ENCODE measurements around the gene CRELD2.

CRELD2 gene

GRCh38 chr22:49954991-49955580, 36.7 kb downstream of the CRELD2 start:
- 0 out of 2 replicates have a peak, but pooled peaks cover 6% of the 10 kb centered on the region for H3K27me3 ChIP-seq (ENCODE audit: insufficient read depth, low read length)

GRCh38 chr22:49955581-49956417, 37.4 kb downstream of the CRELD2 start:
- Histone ChIP-seq H2AFZ (ENCODE audit: low read length) (no peak overlapping the region), H3K36me3 (ENCODE audit: insufficient read depth, low read length) (no peaks in the 10 kb centered on the region), H4K20me1 (ENCODE audit: insufficient read depth, low read length) (no peaks in the 10 kb centered on the region), H3K4me3 (ENCODE audit: low read depth, low read length, poor library complexity, severe bottlenecking) (no peak overlapping the region), H3K79me2 (ENCODE audit: insufficient read depth, low read length) (no peaks in the 10 kb centered on the region), H3K9me3 (ENCODE audit: low read length) (no peaks in the 10 kb centered on the region), H3K4me2 (ENCODE audit: low read length) (no peak overlapping the region), H3K4me1 (ENCODE audit: insufficient read depth, low read length, severe bottlenecking) (peaks cover 9% of the 10 kb centered on the region), H3K9me2 (ENCODE audit: low read depth, low read length) (no peaks in the 10 kb centered on the region), H3F3A (ENCODE audit: insufficient read depth, low read length) (no peaks in the 10 kb centered on the region), H3K27me3 (ENCODE audit: insufficient read depth, low read length) (0 out of 2 replicates have a peak, but pooled peaks cover 6% of the 10 kb centered on the region), H3K27ac (ENCODE audit: low read depth, low read length, poor library complexity, severe bottlenecking) (no peak overlapping the region), H3K9ac (ENCODE audit: low read length) (no peak overlapping the region)
- TF ChIP-seq CTCF (IDR thresholded peaks at IDR 0.05; ENCODE audit: low read length): no peak

More at GRCh38 chr22:49954991-49955580, 36.7 kb downstream of the CRELD2 start:
- no peaks in the 10 kb centered on the region for H3K9me2 ChIP-seq (ENCODE audit: low read depth, low read length)
- H3K9ac ChIP-seq (ENCODE audit: low read length): no peak overlapping the region
- no peak overlapping the region for H2AFZ ChIP-seq (ENCODE audit: low read length)
- H3K9me3 ChIP-seq (ENCODE audit: low read length): no peaks in the 10 kb centered on the region
- H3K27ac ChIP-seq (ENCODE audit: low read depth, low read length, poor library complexity, severe bottlenecking): no peak overlapping the region
- no peak overlapping the region for H3K4me3 ChIP-seq (ENCODE audit: low read depth, low read length, poor library complexity, severe bottlenecking)
- peaks cover 8% of the 10 kb centered on the region for H3K4me1 ChIP-seq (ENCODE audit: insufficient read depth, low read length, severe bottlenecking)
- no peak overlapping the region for H3K4me2 ChIP-seq (ENCODE audit: low read length)
- no peaks in the 10 kb centered on the region for H3K36me3 ChIP-seq (ENCODE audit: insufficient read depth, low read length)
- H4K20me1 ChIP-seq (ENCODE audit: insufficient read depth, low read length): no peaks in the 10 kb centered on the region
- no peaks in the 10 kb centered on the region for H3K79me2 ChIP-seq (ENCODE audit: insufficient read depth, low read length)
- TF ChIP-seq EZH2 (IDR thresholded peaks at IDR 0.05; ENCODE audit: borderline replicate concordance, low read length) (no peak), CTCF (IDR thresholded peaks at IDR 0.05; ENCODE audit: low read length) (no peak)
- H3F3A ChIP-seq (ENCODE audit: insufficient read depth, low read length): no peaks in the 10 kb centered on the region

- H2AFZ ChIP-seq (ENCODE audit: low read length): no peak overlapping the region
- no peak overlapping the region for H3K4me3 ChIP-seq (ENCODE audit: low read depth, low read length, poor library complexity, severe bottlenecking)
- peaks cover under 1% of the 10 kb centered on the region; the same call in 1 of the 2 replicates for H3K36me3 ChIP-seq (ENCODE audit: insufficient read depth, low read length)
- H3K9me3 ChIP-seq (ENCODE audit: low read length): no peaks in the 10 kb centered on the region
- no peak overlapping the region for H3K9ac ChIP-seq (ENCODE audit: low read length)
- H4K20me1 ChIP-seq (ENCODE audit: insufficient read depth, low read length): no peaks in the 10 kb centered on the region
- no peaks in the 10 kb centered on the region for H3K9me2 ChIP-seq (ENCODE audit: low read depth, low read length)
- H3K27me3 ChIP-seq (ENCODE audit: insufficient read depth, low read length): 0 out of 2 replicates have a peak, but pooled peaks cover 6% of the 10 kb centered on the region
- TF ChIP-seq CTCF (IDR thresholded peaks at IDR 0.05; ENCODE audit: low read length) (no peak), EZH2 (IDR thresholded peaks at IDR 0.05; ENCODE audit: borderline replicate concordance, low read length) (no peak)
- H3F3A ChIP-seq (ENCODE audit: insufficient read depth, low read length): no peaks in the 10 kb centered on the region
- H3K79me2 ChIP-seq (ENCODE audit: insufficient read depth, low read length): no peaks in the 10 kb centered on the region
- H3K27ac ChIP-seq (ENCODE audit: low read depth, low read length, poor library complexity, severe bottlenecking): no peak overlapping the region
- no peak overlapping the region for H3K4me2 ChIP-seq (ENCODE audit: low read length)
- peaks cover 9% of the 10 kb centered on the region for H3K4me1 ChIP-seq (ENCODE audit: insufficient read depth, low read length, severe bottlenecking)
Observed at GRCh38 chr22:49956418-49956770, 38.0 kb downstream of the CRELD2 start.

Measured in OCI-LY1 (cell line).